ENCODE results near the gene RPL27A. TPM values are rescaled to one million over a fixed set of nuclear protein-coding genes. Genes with fewer than 3 reads are reported as not detected.

The RPL27A gene
- polyA plus RNA-seq, 1 of the 3 experiments (the other 2 are of a cell fraction), result 1,162 TPM

DNA sequence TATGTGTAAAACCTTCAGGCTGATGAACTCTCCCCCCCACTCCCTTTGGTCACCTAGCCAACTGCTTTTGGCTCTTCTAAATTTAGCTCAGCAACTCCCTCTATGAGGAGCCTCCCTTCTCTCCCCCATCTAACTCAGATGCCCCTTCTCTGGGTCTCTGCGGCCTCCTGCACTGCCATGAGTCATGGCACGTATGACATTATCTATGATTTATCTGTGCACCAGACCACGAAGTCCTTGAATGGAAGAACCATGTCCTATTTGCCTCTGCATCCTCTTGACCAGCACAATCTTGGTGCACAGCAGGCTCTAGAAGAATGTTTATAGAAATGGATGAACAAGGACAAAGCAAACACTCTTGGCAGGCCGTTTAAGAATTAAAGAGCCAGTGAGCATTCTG, 46.0 kb downstream of the RPL27A start:
- ChIA-PET CTCF (no interaction called here), POLR2A (no interaction called here)
- peaks cover 6 to 37% of the 10 kb centered on the region in 2 experiments; a peak in 3 of 4 replicates for H3K4me1 ChIP-seq (ENCODE audit: control insufficient read depth in 1 of 2, insufficient read depth in 2 of 2, low read depth in 1 of 2, low read length in 1 of 2)
- no peaks in the 10 kb centered on the region; the same call in 1 of the 2 replicates for H4K20me1 ChIP-seq (ENCODE audit: insufficient read depth)
- H3K4me2 ChIP-seq, result peak overlapping the region; percentile 50; the same call in 1 of the 2 replicates
- H3K27me3 ChIP-seq (ENCODE audit: insufficient read depth), result no peaks in the 10 kb centered on the region
- no peak overlapping the region for H3K9ac ChIP-seq
- no peaks in the 10 kb centered on the region for H3K9me3 ChIP-seq
- no peak overlapping the region for H2AFZ ChIP-seq (ENCODE audit: low read depth)
- H3K36me3 ChIP-seq (replicated peaks in 1 of 2; ENCODE audit: control insufficient read depth in 1 of 2, insufficient read depth in 2 of 2, low read length in 1 of 2), result peaks cover 7 to 13% of the 10 kb centered on the region in 2 experiments
- no peak for DNase-seq
- peaks cover 18% of the 10 kb centered on the region; the same call in 1 of the 2 replicates for H3K79me2 ChIP-seq (ENCODE audit: insufficient read depth)
- 37% methylated on average over 4 of the region's 4 CpGs for WGBS (ENCODE audit: low lambda C conversion rate)
- peak overlapping the region in 1 of 2 experiments; percentile 48; a peak in 1 of 4 replicates for H3K27ac ChIP-seq (ENCODE audit: low read depth in 2 of 2, low read length in 1 of 2)
- H3K4me3 ChIP-seq (ENCODE audit: low read depth in 2 of 2, low read length in 1 of 2), result no peak overlapping the region
- no peaks in the 10 kb centered on the region for H3K9me2 ChIP-seq
- H3F3A ChIP-seq (replicated peaks; ENCODE audit: insufficient read depth), result peaks cover 29% of the 10 kb centered on the region
- peak; percentile 82 for TF ChIP-seq TCF12 (IDR thresholded peaks at IDR 0.05)
- peak; percentile 34; the same call in 1 of the 2 replicates for TF ChIP-seq SIN3A (IDR thresholded peaks at IDR 0.05; ENCODE audit: borderline replicate concordance, low read depth, low read length)
- peak; percentile 71 for TF ChIP-seq NFIC (IDR thresholded peaks at IDR 0.05; ENCODE audit: borderline replicate concordance)
- TF ChIP-seq, protein P1, sequence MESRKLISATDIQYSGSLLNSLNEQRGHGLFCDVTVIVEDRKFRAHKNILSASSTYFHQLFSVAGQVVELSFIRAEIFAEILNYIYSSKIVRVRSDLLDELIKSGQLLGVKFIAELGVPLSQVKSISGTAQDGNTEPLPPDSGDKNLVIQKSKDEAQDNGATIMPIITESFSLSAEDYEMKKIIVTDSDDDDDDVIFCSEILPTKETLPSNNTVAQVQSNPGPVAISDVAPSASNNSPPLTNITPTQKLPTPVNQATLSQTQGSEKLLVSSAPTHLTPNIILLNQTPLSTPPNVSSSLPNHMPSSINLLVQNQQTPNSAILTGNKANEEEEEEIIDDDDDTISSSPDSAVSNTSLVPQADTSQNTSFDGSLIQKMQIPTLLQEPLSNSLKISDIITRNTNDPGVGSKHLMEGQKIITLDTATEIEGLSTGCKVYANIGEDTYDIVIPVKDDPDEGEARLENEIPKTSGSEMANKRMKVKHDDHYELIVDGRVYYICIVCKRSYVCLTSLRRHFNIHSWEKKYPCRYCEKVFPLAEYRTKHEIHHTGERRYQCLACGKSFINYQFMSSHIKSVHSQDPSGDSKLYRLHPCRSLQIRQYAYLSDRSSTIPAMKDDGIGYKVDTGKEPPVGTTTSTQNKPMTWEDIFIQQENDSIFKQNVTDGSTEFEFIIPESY (IDR thresholded peaks at IDR 0.05; ENCODE audit: borderline replicate concordance, low read depth), result no peak
- TF ChIP-seq CHD2 (IDR thresholded peaks at IDR 0.05; ENCODE audit: low read length, partially characterized antibody), result no peak
- TF ChIP-seq GATA2 (CRISPR knock-in tag; IDR thresholded peaks at IDR 0.05), result no peak
- TF ChIP-seq, protein P2, sequence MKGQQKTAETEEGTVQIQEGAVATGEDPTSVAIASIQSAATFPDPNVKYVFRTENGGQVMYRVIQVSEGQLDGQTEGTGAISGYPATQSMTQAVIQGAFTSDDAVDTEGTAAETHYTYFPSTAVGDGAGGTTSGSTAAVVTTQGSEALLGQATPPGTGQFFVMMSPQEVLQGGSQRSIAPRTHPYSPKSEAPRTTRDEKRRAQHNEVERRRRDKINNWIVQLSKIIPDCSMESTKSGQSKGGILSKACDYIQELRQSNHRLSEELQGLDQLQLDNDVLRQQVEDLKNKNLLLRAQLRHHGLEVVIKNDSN (IDR thresholded peaks at IDR 0.05; ENCODE audit: borderline replicate concordance, low read depth), result no peak
- TF ChIP-seq, protein P3, sequence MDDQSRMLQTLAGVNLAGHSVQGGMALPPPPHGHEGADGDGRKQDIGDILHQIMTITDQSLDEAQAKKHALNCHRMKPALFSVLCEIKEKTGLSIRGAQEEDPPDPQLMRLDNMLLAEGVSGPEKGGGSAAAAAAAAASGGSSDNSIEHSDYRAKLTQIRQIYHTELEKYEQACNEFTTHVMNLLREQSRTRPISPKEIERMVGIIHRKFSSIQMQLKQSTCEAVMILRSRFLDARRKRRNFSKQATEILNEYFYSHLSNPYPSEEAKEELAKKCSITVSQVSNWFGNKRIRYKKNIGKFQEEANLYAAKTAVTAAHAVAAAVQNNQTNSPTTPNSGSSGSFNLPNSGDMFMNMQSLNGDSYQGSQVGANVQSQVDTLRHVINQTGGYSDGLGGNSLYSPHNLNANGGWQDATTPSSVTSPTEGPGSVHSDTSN (IDR thresholded peaks at IDR 0.05), result peak; percentile 89
- no peak for TF ChIP-seq YY1 (IDR thresholded peaks at IDR 0.05; ENCODE audit: low read depth)
- TF ChIP-seq, protein P4, sequence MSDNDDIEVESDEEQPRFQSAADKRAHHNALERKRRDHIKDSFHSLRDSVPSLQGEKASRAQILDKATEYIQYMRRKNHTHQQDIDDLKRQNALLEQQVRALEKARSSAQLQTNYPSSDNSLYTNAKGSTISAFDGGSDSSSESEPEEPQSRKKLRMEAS (IDR thresholded peaks at IDR 0.05; ENCODE audit: low read depth), result peak; percentile 52; the same call in 1 of the 2 replicates
- TF ChIP-seq, protein P5, sequence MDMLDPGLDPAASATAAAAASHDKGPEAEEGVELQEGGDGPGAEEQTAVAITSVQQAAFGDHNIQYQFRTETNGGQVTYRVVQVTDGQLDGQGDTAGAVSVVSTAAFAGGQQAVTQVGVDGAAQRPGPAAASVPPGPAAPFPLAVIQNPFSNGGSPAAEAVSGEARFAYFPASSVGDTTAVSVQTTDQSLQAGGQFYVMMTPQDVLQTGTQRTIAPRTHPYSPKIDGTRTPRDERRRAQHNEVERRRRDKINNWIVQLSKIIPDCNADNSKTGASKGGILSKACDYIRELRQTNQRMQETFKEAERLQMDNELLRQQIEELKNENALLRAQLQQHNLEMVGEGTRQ (IDR thresholded peaks at IDR 0.05; ENCODE audit: borderline replicate concordance, low read depth, low read length), result no peak
- TF ChIP-seq POLR2AphosphoS5 (IDR thresholded peaks at IDR 0.05; ENCODE audit: low read depth, low read length), result no peak
- no peak for TF ChIP-seq NRF1 (IDR thresholded peaks at IDR 0.05; ENCODE audit: low read depth, low read length)
- TF ChIP-seq MXI1 (IDR thresholded peaks at IDR 0.05; ENCODE audit: low read depth, low read length), result no peak
- no peak for TF ChIP-seq RAD21 (IDR thresholded peaks at IDR 0.05; ENCODE audit: low read length)
- no peak for TF ChIP-seq ELF1 (IDR thresholded peaks at IDR 0.05)
- TF ChIP-seq JUND (IDR thresholded peaks at IDR 0.05), result peak; percentile 77
- TF ChIP-seq EZH2phosphoT487 (IDR thresholded peaks at IDR 0.05; ENCODE audit: borderline replicate concordance, low read depth), result no peak
- no peak for TF ChIP-seq RFX5 (IDR thresholded peaks at IDR 0.05; ENCODE audit: low read length)
- TF ChIP-seq, protein P6, sequence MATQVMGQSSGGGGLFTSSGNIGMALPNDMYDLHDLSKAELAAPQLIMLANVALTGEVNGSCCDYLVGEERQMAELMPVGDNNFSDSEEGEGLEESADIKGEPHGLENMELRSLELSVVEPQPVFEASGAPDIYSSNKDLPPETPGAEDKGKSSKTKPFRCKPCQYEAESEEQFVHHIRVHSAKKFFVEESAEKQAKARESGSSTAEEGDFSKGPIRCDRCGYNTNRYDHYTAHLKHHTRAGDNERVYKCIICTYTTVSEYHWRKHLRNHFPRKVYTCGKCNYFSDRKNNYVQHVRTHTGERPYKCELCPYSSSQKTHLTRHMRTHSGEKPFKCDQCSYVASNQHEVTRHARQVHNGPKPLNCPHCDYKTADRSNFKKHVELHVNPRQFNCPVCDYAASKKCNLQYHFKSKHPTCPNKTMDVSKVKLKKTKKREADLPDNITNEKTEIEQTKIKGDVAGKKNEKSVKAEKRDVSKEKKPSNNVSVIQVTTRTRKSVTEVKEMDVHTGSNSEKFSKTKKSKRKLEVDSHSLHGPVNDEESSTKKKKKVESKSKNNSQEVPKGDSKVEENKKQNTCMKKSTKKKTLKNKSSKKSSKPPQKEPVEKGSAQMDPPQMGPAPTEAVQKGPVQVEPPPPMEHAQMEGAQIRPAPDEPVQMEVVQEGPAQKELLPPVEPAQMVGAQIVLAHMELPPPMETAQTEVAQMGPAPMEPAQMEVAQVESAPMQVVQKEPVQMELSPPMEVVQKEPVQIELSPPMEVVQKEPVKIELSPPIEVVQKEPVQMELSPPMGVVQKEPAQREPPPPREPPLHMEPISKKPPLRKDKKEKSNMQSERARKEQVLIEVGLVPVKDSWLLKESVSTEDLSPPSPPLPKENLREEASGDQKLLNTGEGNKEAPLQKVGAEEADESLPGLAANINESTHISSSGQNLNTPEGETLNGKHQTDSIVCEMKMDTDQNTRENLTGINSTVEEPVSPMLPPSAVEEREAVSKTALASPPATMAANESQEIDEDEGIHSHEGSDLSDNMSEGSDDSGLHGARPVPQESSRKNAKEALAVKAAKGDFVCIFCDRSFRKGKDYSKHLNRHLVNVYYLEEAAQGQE (IDR thresholded peaks at IDR 0.05; ENCODE audit: low read depth, low read length), result no peak
- TF ChIP-seq, protein P7, sequence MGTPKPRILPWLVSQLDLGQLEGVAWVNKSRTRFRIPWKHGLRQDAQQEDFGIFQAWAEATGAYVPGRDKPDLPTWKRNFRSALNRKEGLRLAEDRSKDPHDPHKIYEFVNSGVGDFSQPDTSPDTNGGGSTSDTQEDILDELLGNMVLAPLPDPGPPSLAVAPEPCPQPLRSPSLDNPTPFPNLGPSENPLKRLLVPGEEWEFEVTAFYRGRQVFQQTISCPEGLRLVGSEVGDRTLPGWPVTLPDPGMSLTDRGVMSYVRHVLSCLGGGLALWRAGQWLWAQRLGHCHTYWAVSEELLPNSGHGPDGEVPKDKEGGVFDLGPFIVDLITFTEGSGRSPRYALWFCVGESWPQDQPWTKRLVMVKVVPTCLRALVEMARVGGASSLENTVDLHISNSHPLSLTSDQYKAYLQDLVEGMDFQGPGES (IDR thresholded peaks at IDR 0.05; ENCODE audit: low read depth, low read length), result no peak
- TF ChIP-seq FOXM1 (IDR thresholded peaks at IDR 0.05; ENCODE audit: low read depth), result no peak
- TF ChIP-seq MEF2A (IDR thresholded peaks at IDR 0.05; ENCODE audit: borderline replicate concordance, low read depth), result peak; percentile 41; the same call in 1 of the 2 replicates
- TF ChIP-seq RCOR1 (IDR thresholded peaks at IDR 0.05; ENCODE audit: low read length), result no peak
- peak in 1 of 2 experiments; percentile 73; a peak in 2 of 4 replicates for TF ChIP-seq EP300 (IDR thresholded peaks at IDR 0.05; ENCODE audit: borderline replicate concordance in 1 of 2, low read depth in 1 of 2, low read length in 1 of 2)
